SK-N-MC (cell line): ENCODE data around the gene CLEC7A.
A peak's percentile ranks its signal among the peaks of the same experiment; 100 is the strongest.

ENCODE experiments used
- DNase-seq: peaks from one replicate; pipeline ENCODE4 v3.0.0-alpha.2; 2011; ENCODE audit warnings: low read depth, low spot score
- H3K27ac ChIP-seq: fragments of 200-600 bp; sonication (generic); 2 replicates; pipeline ENCODE4 v1.5.1; 2016; ENCODE audit warnings: mixed run types
- H3K36me3 ChIP-seq: fragments of 200-600 bp; sonication (generic); 2 replicates; pipeline ENCODE4 v1.6.1; 2017; ENCODE audit warnings: antibody characterized with exemption, low read length, mixed read lengths; ENCODE audit not compliant: insufficient read depth
- H3K4me3 ChIP-seq: fragments of 200-600 bp; sonication (generic); 2 replicates; pipeline ENCODE4 v1.5.1; 2016
- H3K9ac ChIP-seq: fragments of 200-600 bp; sonication (generic); 2 replicates; pipeline ENCODE4 v1.8.0; 2017; ENCODE audit warnings: mixed run types, mixed read lengths; ENCODE audit not compliant: insufficient read length
- H3K9me3 ChIP-seq: fragments of 200-600 bp; sonication (generic); 2 replicates; pipeline ENCODE4 v1.6.1; 2017; ENCODE audit warnings: low read depth, mild to moderate bottlenecking, antibody characterized with exemption, low read length, moderate library complexity, mixed read lengths
- EZH2 ChIP-seq: fragments of 200-600 bp; sonication (generic); IDR thresholded peaks from one replicate; pipeline ENCODE4 v1.6.1; 2017; ENCODE audit warnings: antibody characterized with exemption
- FOXP2 ChIP-seq: optimal IDR thresholded peaks from 2 replicates; pipeline ENCODE3; 2011; ENCODE audit warnings: mild to moderate bottlenecking, moderate library complexity; ENCODE audit not compliant: insufficient read depth; ENCODE audit errors: extremely low read length, control extremely low read depth
- POLR2AphosphoS5 ChIP-seq: IDR thresholded peaks from 2 replicates; pipeline ENCODE4 v1.6.1; 2012; ENCODE audit warnings: mild to moderate bottlenecking, low read depth, low read length, borderline replicate concordance

CLEC7A gene

DNA sequence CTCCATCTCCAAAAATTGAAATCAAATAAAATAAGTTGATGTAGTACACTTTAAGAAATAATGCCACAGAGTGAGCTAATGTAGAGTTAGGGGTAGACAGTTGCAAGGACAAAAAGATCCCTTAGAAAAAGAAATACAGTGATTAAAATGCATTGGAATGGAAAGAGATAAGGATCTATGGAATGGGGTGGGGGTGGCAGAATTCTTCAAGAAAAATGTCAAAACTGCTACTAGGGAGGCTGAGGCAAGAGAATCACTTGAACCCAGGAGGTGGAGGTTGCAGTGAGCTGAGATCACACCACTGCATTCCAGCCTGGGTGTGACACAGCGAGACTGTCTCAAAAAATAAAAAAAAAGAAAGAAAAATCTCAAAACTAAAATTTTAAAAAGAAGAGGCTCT is 35.4 kb upstream of the CLEC7A start:
- TF ChIP-seq EZH2 = no peak
- no peak for TF ChIP-seq FOXP2
- TF ChIP-seq POLR2AphosphoS5 = no peak
- no peaks in the 10 kb centered on the region for H3K36me3 ChIP-seq
- H3K4me3 ChIP-seq = no peak overlapping the region
- no peak overlapping the region for H3K9ac ChIP-seq
- H3K9me3 ChIP-seq = no peaks in the 10 kb centered on the region
- no peak for DNase-seq
- H3K27ac ChIP-seq = no peak overlapping the region

DNA sequence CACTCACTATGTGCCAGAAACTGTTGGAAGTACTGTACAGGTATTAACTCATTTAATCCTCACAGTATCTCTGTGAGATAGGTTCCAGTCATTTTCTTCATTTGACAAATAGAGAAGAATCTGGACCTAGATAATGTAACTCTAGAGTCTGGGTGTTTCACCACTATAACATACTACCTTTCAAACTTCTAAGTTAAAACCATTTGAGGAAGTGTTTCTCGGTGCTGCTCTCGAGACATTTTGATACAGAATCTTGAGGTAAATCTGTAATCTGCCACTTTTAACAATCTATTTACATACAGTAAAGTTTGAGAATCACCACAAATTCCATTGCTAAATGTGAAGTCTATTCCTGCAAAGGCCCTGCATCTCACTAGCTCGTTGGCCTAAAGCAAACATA is 33.1 kb upstream of the CLEC7A start:
- Histone ChIP-seq H3K4me3 (no peak overlapping the region), H3K9ac (no peak overlapping the region), H3K9me3 (peaks cover 3% of the 10 kb centered on the region; the same call in 1 of the 2 replicates), H3K36me3 (no peaks in the 10 kb centered on the region), H3K27ac (no peak overlapping the region)
- TF ChIP-seq FOXP2 = no peak
- no peak for TF ChIP-seq POLR2AphosphoS5
- TF ChIP-seq EZH2 = no peak
- no peak for DNase-seq

DNA sequence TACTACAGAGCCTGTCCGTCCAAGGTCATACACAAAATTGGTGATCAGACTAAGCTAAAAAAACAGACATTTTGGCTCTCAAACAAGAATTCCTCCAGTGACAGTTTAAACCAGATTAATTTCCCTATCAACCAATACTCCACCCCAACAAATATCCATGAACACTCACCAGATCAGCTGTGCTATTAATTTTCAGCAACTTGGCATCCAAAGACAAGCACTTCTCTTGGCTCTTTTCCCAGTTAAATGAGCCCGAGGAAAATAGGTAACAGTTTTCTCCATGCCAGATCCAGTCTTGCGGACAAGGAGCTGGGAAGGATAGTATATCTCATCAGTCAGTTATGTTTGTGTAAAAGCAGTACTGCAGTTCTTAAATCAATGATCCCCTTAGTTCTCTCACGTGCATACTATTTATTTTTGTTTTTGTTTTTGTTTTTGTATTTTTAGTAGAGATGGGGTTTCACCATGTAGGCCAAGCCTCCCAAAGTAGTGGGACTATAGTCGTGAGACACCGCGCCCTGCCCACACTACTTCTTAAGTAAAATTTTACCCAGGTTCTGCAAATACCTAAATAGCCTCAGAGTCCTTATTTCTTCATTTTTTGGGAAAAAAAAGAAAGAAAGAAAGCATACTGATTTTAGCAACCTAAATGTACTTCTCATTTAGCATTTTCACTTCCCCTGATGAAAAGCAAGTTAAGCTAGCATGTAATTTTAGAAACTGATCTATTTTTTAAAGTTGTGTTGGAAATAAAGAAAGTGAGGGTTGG is 30.8 kb upstream of the CLEC7A start:
- TF ChIP-seq POLR2AphosphoS5 = no peak
- no peak for TF ChIP-seq FOXP2
- no peak for TF ChIP-seq EZH2
- no peak overlapping the region for H3K4me3 ChIP-seq
- H3K9me3 ChIP-seq = peaks cover 4% of the 10 kb centered on the region; the same call in 1 of the 2 replicates
- no peak overlapping the region for H3K9ac ChIP-seq
- no peaks in the 10 kb centered on the region for H3K36me3 ChIP-seq
- no peak overlapping the region for H3K27ac ChIP-seq
- no peak for DNase-seq

DNA sequence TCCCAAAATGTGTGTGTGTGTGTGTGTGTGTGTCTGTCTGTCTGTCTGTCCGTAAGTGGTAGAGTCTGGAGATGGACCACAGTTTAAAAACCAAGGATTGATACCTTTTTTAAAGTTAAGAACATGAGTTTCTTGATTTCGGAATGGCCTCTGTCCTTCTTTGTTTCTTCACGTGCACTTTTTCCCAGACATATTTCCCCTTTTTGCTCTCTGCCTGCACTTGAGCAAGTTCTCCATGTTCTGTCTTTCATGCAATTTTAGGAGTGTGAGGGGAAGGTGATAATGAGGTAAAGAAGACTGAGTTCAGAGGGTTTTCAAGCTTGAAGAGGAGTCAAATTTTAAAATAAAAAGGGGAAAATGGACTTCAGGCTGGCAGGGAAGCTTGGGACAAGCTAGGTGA is 29.3 kb upstream of the CLEC7A start:
- no peak overlapping the region for H3K4me3 ChIP-seq
- DNase-seq = no peak
- H3K36me3 ChIP-seq = no peaks in the 10 kb centered on the region
- H3K9ac ChIP-seq = no peak overlapping the region
- TF ChIP-seq EZH2 (no peak), FOXP2 (no peak), POLR2AphosphoS5 (no peak)
- no peak overlapping the region for H3K27ac ChIP-seq
- peaks cover 4% of the 10 kb centered on the region; the same call in 1 of the 2 replicates for H3K9me3 ChIP-seq

DNA sequence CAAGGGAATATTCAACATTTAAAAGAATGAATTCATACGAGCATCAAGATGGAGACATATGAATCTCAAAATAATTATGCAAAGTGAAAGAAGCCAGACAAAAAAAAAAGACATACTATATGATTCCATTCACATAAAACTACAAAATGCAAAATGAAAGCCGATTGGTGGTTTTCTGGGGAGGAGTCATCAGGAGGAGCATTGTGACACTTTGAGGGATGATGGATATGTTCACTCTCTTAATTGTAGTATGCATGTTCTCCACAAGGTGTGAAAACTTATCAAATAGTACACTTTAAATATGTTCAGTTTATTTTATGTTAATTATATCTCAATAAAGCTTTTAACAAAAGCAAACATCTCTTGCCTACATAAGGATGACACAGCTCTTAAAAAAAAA is 28.4 kb upstream of the CLEC7A start:
- peaks cover 4% of the 10 kb centered on the region; the same call in 1 of the 2 replicates for H3K9me3 ChIP-seq
- TF ChIP-seq FOXP2 (no peak), POLR2AphosphoS5 (no peak), EZH2 (no peak)
- no peak for DNase-seq
- H3K36me3 ChIP-seq = no peaks in the 10 kb centered on the region
- H3K9ac ChIP-seq = no peak overlapping the region
- no peak overlapping the region for H3K27ac ChIP-seq
- H3K4me3 ChIP-seq = no peak overlapping the region

DNA sequence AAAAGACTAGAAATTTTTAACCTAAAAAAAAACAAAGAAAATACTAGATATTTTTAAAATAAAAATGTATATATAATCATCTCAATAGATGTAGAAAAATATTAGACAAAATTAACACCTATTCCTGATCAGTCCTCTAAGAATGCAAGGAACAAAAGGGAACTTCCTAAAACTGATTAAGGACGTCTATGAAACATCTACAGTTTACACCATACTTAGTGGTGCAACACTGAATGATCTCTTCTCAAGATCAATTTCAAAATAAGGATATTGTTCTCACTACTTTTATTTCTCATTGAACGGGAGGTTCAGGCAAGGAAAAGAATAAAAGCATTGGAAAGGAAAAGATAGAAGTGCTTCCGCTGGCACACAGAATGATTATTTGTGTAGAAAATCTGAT is 26.0 kb upstream of the CLEC7A start:
- DNase-seq = no peak
- no peak overlapping the region for H3K9ac ChIP-seq
- no peak overlapping the region for H3K4me3 ChIP-seq
- TF ChIP-seq FOXP2 = no peak
- TF ChIP-seq POLR2AphosphoS5 = no peak
- no peak for TF ChIP-seq EZH2
- H3K27ac ChIP-seq = no peak overlapping the region
- peaks cover 4% of the 10 kb centered on the region; the same call in 1 of the 2 replicates for H3K9me3 ChIP-seq
- H3K36me3 ChIP-seq = no peaks in the 10 kb centered on the region

DNA sequence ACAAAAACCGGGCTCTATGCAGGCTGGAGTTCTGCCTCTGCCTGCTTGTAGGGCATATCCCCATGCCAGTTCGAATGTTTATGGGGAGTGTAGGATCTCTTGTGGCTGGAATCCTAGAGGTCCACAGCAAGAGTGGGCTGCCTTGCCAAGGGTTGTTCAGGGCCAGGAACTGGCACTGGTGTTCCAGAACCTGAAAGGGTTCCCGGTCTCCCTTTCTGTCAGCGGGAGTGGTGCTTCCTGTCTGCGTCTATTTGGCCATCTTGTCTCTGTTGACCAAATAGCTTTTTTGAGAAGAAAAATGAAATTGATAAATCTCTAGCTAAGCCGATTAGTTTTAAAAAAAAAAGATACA is 24.1 kb upstream of the CLEC7A start:
- H3K9ac ChIP-seq = no peak overlapping the region
- H3K4me3 ChIP-seq = no peak overlapping the region
- TF ChIP-seq EZH2 = no peak
- TF ChIP-seq POLR2AphosphoS5 = no peak
- no peak for TF ChIP-seq FOXP2

DNA sequence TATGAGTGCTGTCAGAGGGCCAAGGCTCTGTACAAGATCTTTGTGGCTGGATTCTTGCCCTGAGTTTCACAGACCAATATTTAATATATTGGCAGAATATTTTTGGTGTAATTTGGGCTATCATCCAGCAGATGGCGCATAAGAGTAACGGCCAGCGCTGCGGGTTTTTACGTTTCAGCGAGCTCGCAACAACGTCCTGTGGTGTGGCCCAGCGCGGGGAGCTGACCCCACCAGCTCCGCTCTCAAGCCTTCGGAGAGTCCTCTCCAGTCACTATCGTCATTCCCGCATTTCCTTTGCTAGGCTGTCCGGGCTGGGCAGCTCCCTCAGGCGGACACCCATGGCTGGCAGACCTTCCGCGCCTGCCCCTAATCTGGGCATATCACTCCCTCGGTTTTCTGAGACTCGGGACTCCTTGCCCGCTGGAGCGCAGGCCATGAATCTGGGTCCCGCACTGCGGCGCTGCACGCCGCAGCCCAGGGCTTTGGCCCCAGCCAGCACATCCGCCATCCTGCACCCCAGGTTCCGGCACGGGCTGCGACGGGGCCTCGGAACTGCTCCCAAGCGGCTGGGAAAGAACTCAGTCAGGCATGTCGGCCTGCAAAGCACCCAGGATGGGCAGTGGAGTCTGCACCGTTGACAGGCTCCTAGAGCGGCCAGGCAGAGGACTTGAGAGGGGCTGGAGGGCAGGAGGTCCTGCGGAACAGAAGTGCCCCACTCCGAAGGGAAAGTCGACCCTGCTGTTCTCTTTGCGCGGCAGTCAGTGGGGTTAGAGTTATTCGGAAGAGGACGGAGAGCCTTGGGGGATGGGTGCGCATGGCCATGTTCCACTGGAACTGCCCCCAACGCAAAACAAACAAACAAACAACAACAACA is 23.5 kb upstream of the CLEC7A start:
- no peak for DNase-seq
- Histone ChIP-seq H3K4me3 (peak overlapping the region; percentile 80), H3K9ac (peak overlapping the region; percentile 47), H3K9me3 (peaks cover 4% of the 10 kb centered on the region; the same call in 1 of the 2 replicates), H3K36me3 (no peaks in the 10 kb centered on the region), H3K27ac (no peak overlapping the region)
- TF ChIP-seq EZH2 = no peak
- TF ChIP-seq POLR2AphosphoS5 = no peak
- TF ChIP-seq FOXP2 = no peak

More for the DNA sequence above, 24.1 kb upstream of the CLEC7A start:
- no peak overlapping the region for H3K27ac ChIP-seq
- H3K9me3 ChIP-seq = peaks cover 4% of the 10 kb centered on the region; the same call in 1 of the 2 replicates
- DNase-seq = no peak
- H3K36me3 ChIP-seq = no peaks in the 10 kb centered on the region
